ENCODE results near the gene TAGLN.

Gene TAGLN

GRCh38 chr11:117217141-117218084 is 18.2 kb downstream of the TAGLN start:
- DNase-seq: no peak

- DNase-seq: no peak
These were observed 19.2 kb downstream of the TAGLN start for GRCh38 chr11:117218133-117218915.

GRCh38 chr11:117219001-117219400 is 19.8 kb downstream of the TAGLN start:
- no peak for DNase-seq

- no peak for DNase-seq
These were observed 20.3 kb downstream of the TAGLN start for GRCh38 chr11:117219455-117219854.

- no peak for DNase-seq
These were observed 20.8 kb downstream of the TAGLN start for GRCh38 chr11:117219995-117220394.

- DNase-seq: no peak
These were observed 21.4 kb downstream of the TAGLN start for GRCh38 chr11:117220568-117220967.

GRCh38 chr11:117220999-117221774 is 22.0 kb downstream of the TAGLN start:
- DNase-seq: no peak

- DNase-seq: no peak
These were observed 22.8 kb downstream of the TAGLN start for GRCh38 chr11:117221775-117222517.

GRCh38 chr11:117222991-117223740 is 24.0 kb downstream of the TAGLN start:
- DNase-seq: no peak

- no peak for DNase-seq
These were observed 24.8 kb downstream of the TAGLN start for GRCh38 chr11:117223741-117224689.

GRCh38 chr11:117225553-117226170 is 26.5 kb downstream of the TAGLN start:
- DNase-seq: no peak

- DNase-seq: no peak
These were observed 27.5 kb downstream of the TAGLN start for GRCh38 chr11:117226388-117227385.

- no peak for DNase-seq
These were observed 28.9 kb downstream of the TAGLN start for GRCh38 chr11:117228091-117228490.

- DNase-seq: no peak
These were observed 30.2 kb downstream of the TAGLN start for GRCh38 chr11:117229411-117229810.

GRCh38 chr11:117229931-117230285 is 30.7 kb downstream of the TAGLN start:
- DNase-seq: no peak

GRCh38 chr11:117230286-117230961 is 31.3 kb downstream of the TAGLN start:
- DNase-seq: peak; percentile 57

- DNase-seq: no peak
These were observed 32.0 kb downstream of the TAGLN start for GRCh38 chr11:117230999-117231841.

Measured in activated naive CD4-positive, alpha-beta T cell treated with anti-CD3 and anti-CD28 coated beads, Interleukin-2, amount 50 U/mL, for 16 hours (primary cell).